ENCODE data around the gene KDM1B.
A peak's percentile ranks its signal among the peaks of the same experiment; 100 is the strongest.
"Not testable (repeated sequence)": the region's sequence is repeated elsewhere in the genome, so short reads cannot be mapped to it uniquely, and the experiment has no call there.

The KDM1B gene

GRCh38 chr6:18162401-18162800, 7.2 kb downstream of the KDM1B start:
- no peaks in the 10 kb centered on the region for H3K9me3 Mint-ChIP-seq
- no peaks in the 10 kb centered on the region for H3K27me3 Mint-ChIP-seq
- H3K4me3 Mint-ChIP-seq, result no peak overlapping the region
- peaks cover 69% of the 10 kb centered on the region for H3K36me3 Mint-ChIP-seq (ENCODE audit: low read depth)
- H3K27ac Mint-ChIP-seq, result no peak overlapping the region
- peaks cover 28% of the 10 kb centered on the region for H3K4me1 Mint-ChIP-seq (ENCODE audit: low read depth)
- intact Hi-C loops (cut with micrococcal nuclease), result no loop called here

- peaks cover 13% of the 10 kb centered on the region for H3K4me1 Mint-ChIP-seq (ENCODE audit: low read depth)
- no peak overlapping the region for H3K27ac Mint-ChIP-seq
- no peaks in the 10 kb centered on the region for H3K9me3 Mint-ChIP-seq
- no peaks in the 10 kb centered on the region for H3K27me3 Mint-ChIP-seq
- intact Hi-C loops (cut with micrococcal nuclease), result no loop called here
- no peak overlapping the region for H3K4me3 Mint-ChIP-seq
- peaks cover 79% of the 10 kb centered on the region for H3K36me3 Mint-ChIP-seq (ENCODE audit: low read depth)
Observed at GRCh38 chr6:18165751-18166150, 10.5 kb downstream of the KDM1B start.

GRCh38 chr6:18166312-18167036, 11.3 kb downstream of the KDM1B start:
- Mint-ChIP-seq H3K36me3 (ENCODE audit: low read depth) (peaks cover 79% of the 10 kb centered on the region), H3K4me1 (ENCODE audit: low read depth) (peaks cover 13% of the 10 kb centered on the region)

GRCh38 chr6:18168264-18168663, 13.0 kb downstream of the KDM1B start:
- H3K27me3 Mint-ChIP-seq, result no peaks in the 10 kb centered on the region
- H3K36me3 Mint-ChIP-seq (ENCODE audit: low read depth), result peaks cover 65% of the 10 kb centered on the region
- no peak overlapping the region for H3K27ac Mint-ChIP-seq
- H3K4me1 Mint-ChIP-seq (ENCODE audit: low read depth), result peaks cover 10% of the 10 kb centered on the region
- intact Hi-C loops (cut with micrococcal nuclease), result no loop called here
- no peaks in the 10 kb centered on the region for H3K9me3 Mint-ChIP-seq
- no peak overlapping the region for H3K4me3 Mint-ChIP-seq

More at GRCh38 chr6:18166312-18167036, 11.3 kb downstream of the KDM1B start:
- no peak overlapping the region for H3K4me3 Mint-ChIP-seq
- H3K9me3 Mint-ChIP-seq, result no peaks in the 10 kb centered on the region
- H3K27me3 Mint-ChIP-seq, result no peaks in the 10 kb centered on the region
- intact Hi-C loops (cut with micrococcal nuclease), result no loop called here
- no peak overlapping the region for H3K27ac Mint-ChIP-seq

- Mint-ChIP-seq H3K4me1 (ENCODE audit: low read depth) (peaks cover 26% of the 10 kb centered on the region), H3K9me3 (no peaks in the 10 kb centered on the region), H3K36me3 (ENCODE audit: low read depth) (peaks cover 75% of the 10 kb centered on the region), H3K4me3 (peak overlapping the region; percentile 66), H3K27ac (peak overlapping the region; percentile 86), H3K27me3 (no peaks in the 10 kb centered on the region)
- intact Hi-C loops (cut with micrococcal nuclease), result no loop called here
Observed at GRCh38 chr6:18171871-18172270, 16.6 kb downstream of the KDM1B start.

- intact Hi-C loops (cut with micrococcal nuclease), result loop anchor here (5.0 kb wide), 1 partner anchor 226 kb away; no protein-coding TSS in a partner anchor
- Mint-ChIP-seq H3K36me3 (ENCODE audit: low read depth) (peaks cover 50% of the 10 kb centered on the region), H3K4me1 (ENCODE audit: low read depth) (peaks cover 60% of the 10 kb centered on the region), H3K27ac (peak overlapping the region; percentile 91)
- H3K9me3 Mint-ChIP-seq, H3K27me3 Mint-ChIP-seq, H3K4me3 Mint-ChIP-seq: not testable (repeated sequence)
Observed at GRCh38 chr6:18176198-18176597, 21.0 kb downstream of the KDM1B start.

- Mint-ChIP-seq H3K4me1 (ENCODE audit: low read depth) (peaks cover 66% of the 10 kb centered on the region), H3K27ac (peak overlapping the region; percentile 91), H3K36me3 (ENCODE audit: low read depth) (peaks cover 51% of the 10 kb centered on the region), H3K9me3 (no peaks in the 10 kb centered on the region), H3K27me3 (no peaks in the 10 kb centered on the region), H3K4me3 (peak overlapping the region; percentile 65)
- intact Hi-C loops (cut with micrococcal nuclease), result loop anchor here (5.0 kb wide), 1 partner anchor 225 kb away; no protein-coding TSS in a partner anchor
Observed at GRCh38 chr6:18177286-18177965, 22.2 kb downstream of the KDM1B start.

- Mint-ChIP-seq H3K27me3 (no peaks in the 10 kb centered on the region), H3K4me3 (peak overlapping the region; percentile 17), H3K4me1 (ENCODE audit: low read depth) (peaks cover 67% of the 10 kb centered on the region), H3K9me3 (no peaks in the 10 kb centered on the region), H3K27ac (peak overlapping the region; percentile 91), H3K36me3 (ENCODE audit: low read depth) (peaks cover 57% of the 10 kb centered on the region)
- intact Hi-C loops (cut with micrococcal nuclease), result loop anchor here (5.0 kb wide), 1 partner anchor 223 kb away; no protein-coding TSS in a partner anchor
Observed at GRCh38 chr6:18178960-18179615, 23.9 kb downstream of the KDM1B start.

- no peaks in the 10 kb centered on the region for H3K9me3 Mint-ChIP-seq
- H3K27me3 Mint-ChIP-seq, result no peaks in the 10 kb centered on the region
Observed at GRCh38 chr6:18179770-18180356, 24.6 kb downstream of the KDM1B start.

GRCh38 chr6:18182568-18182967, 27.3 kb downstream of the KDM1B start:
- intact Hi-C loops (cut with micrococcal nuclease), result no loop called here
- Mint-ChIP-seq H3K27ac (peak overlapping the region; percentile 91), H3K9me3 (no peaks in the 10 kb centered on the region), H3K4me3 (no peak overlapping the region), H3K27me3 (no peaks in the 10 kb centered on the region), H3K36me3 (ENCODE audit: low read depth) (peaks cover 48% of the 10 kb centered on the region), H3K4me1 (ENCODE audit: low read depth) (peaks cover 59% of the 10 kb centered on the region)

More at GRCh38 chr6:18179770-18180356, 24.6 kb downstream of the KDM1B start:
- intact Hi-C loops (cut with micrococcal nuclease), result loop anchor here (5.0 kb wide), 1 partner anchor 222 kb away; no protein-coding TSS in a partner anchor
- Mint-ChIP-seq H3K4me1 (ENCODE audit: low read depth) (peaks cover 67% of the 10 kb centered on the region), H3K27ac (peak overlapping the region; percentile 91), H3K4me3 (no peak overlapping the region), H3K36me3 (ENCODE audit: low read depth) (peaks cover 52% of the 10 kb centered on the region)

- Mint-ChIP-seq H3K27me3 (no peaks in the 10 kb centered on the region), H3K27ac (no peak overlapping the region), H3K36me3 (ENCODE audit: low read depth) (peaks cover 58% of the 10 kb centered on the region), H3K4me3 (no peak overlapping the region), H3K9me3 (no peaks in the 10 kb centered on the region), H3K4me1 (ENCODE audit: low read depth) (peaks cover 51% of the 10 kb centered on the region)
- intact Hi-C loops (cut with micrococcal nuclease), result no loop called here
Observed at GRCh38 chr6:18183766-18184165, 28.5 kb downstream of the KDM1B start.

- H3K9me3 Mint-ChIP-seq, result no peaks in the 10 kb centered on the region
Observed at GRCh38 chr6:18185624-18186023, 30.4 kb downstream of the KDM1B start.

GRCh38 chr6:18186033-18186432, 30.8 kb downstream of the KDM1B start:
- Mint-ChIP-seq H3K4me3 (no peak overlapping the region), H3K27me3 (no peaks in the 10 kb centered on the region), H3K4me1 (ENCODE audit: low read depth) (peaks cover 29% of the 10 kb centered on the region), H3K9me3 (no peaks in the 10 kb centered on the region), H3K36me3 (ENCODE audit: low read depth) (peaks cover 70% of the 10 kb centered on the region), H3K27ac (peak overlapping the region; percentile 78)
- intact Hi-C loops (cut with micrococcal nuclease), result no loop called here

More at GRCh38 chr6:18185624-18186023, 30.4 kb downstream of the KDM1B start:
- H3K27me3 Mint-ChIP-seq, result no peaks in the 10 kb centered on the region
- H3K27ac Mint-ChIP-seq, result peak overlapping the region; percentile 78
- peaks cover 70% of the 10 kb centered on the region for H3K36me3 Mint-ChIP-seq (ENCODE audit: low read depth)
- H3K4me3 Mint-ChIP-seq, result no peak overlapping the region
- peaks cover 33% of the 10 kb centered on the region for H3K4me1 Mint-ChIP-seq (ENCODE audit: low read depth)
- intact Hi-C loops (cut with micrococcal nuclease), result no loop called here

All from dendritic cell treated with granulocyte-macrophage colony-stimulating factor and Interleukin-4, amounts not matched to agents 40 ng/mL and 50 ng/mL, for 4 days (primary cell).